Psoas muscle (tissue), 8 donors: ENCODE results near the gene PDP2. TPM values are rescaled to one million over a fixed set of nuclear protein-coding genes. Genes with fewer than 3 reads are reported as not detected.

Experiments used
- ATAC-seq, 4 donors: fragments of 200-7000 bp; cut with Tn5 transposase; one replicate each; pipeline ENCODE4 v1.9.1; 2020; ENCODE audit warnings: moderate library complexity in 3 of 4, mild to moderate bottlenecking in 2 of 4
- DNase-seq, 2 donors: peaks; one replicate each; pipeline ENCODE4 v3.0.0-alpha.2; 2020
- H3K27ac ChIP-seq: fragments of 200-600 bp; one replicate; pipeline ENCODE4 v1.8.0; 2022
- H3K27me3 ChIP-seq, 3 donors: fragments of 200-600 bp in 1 of 3; one replicate each; pipeline versions ENCODE4 v1.6.1 to v1.8.0; 2013 to 2022; ENCODE audit warnings: low read length in 2 of 3, mild to moderate bottlenecking in 2 of 3, moderate library complexity in 1 of 3; ENCODE audit not compliant: insufficient read depth in 3 of 3
- H3K36me3 ChIP-seq, 2 donors: fragments of 200-600 bp in 1 of 2; one replicate each; pipeline versions ENCODE4 v1.6.1 to v1.8.0; 2013 to 2022; ENCODE audit warnings: low read depth in 1 of 2, mild to moderate bottlenecking in 1 of 2, moderate library complexity in 1 of 2; ENCODE audit not compliant: insufficient read depth in 1 of 2
- H3K4me1 ChIP-seq: fragments of 200-600 bp; one replicate; pipeline ENCODE4 v1.8.0; 2022
- H3K4me3 ChIP-seq: fragments of 200-600 bp; one replicate; pipeline ENCODE4 v1.8.0; 2022; ENCODE audit warnings: mild to moderate bottlenecking
- H3K9me3 ChIP-seq: fragments of 200-600 bp; one replicate; pipeline ENCODE4 v1.8.0; 2022
- WGBS, 3 donors: extraction: QIAGEN DNeasy Blood & Tissue Kit; methylation state at CpG; one replicate each; pipeline versions ENCODE4 v1.1.6 to v1.1.7; 2013; 5-methylcytosine and 5-hydroxymethylcytosine counted together
- intact Hi-C, 2 donors: fragments of 100-400 bp; cut with DNase I; formaldehyde crosslinking; loops; one replicate each; pipeline versions ENCODE4 v1.11.0 to v1.14.2; 2022
- polyA plus RNA-seq, 3 donors: library from polyadenylated mRNA; stranded (reverse); fragments of 200-250 nt; gene quantifications; one replicate each; pipeline ENCODE4 v1.2.3, GENCODE V29; 2013
- total RNA-seq, 4 donors: library from RNA; stranded (reverse); fragmentation: NEBNext Ultra II Directional in 2 of 4; extraction: Animal tissue kit (Norgen Biotek cat#: 25700) in 2 of 4; gene quantifications; one replicate each; pipeline versions ENCODE4 v1.2.1 to v1.2.4, GENCODE V29; 2021 to 2023
- TF ChIP-seq, protein P1 (sequence below): fragments of 200-600 bp; IDR thresholded peaks from one replicate; pipeline ENCODE4 v1.8.0; 2022; ENCODE audit warnings: antibody characterized with exemption
- donor health status: healthy with polysubstance abuse.
- donor health status: DM: no; HTN: no; CAD: no; lungs with moderate emphysema.
- donor health status: Bipolar disorder and iron deficiency.
- donor health status: healthy.
- donor health status: DM: yes; HTN: yes; CAD: no.
- donor health status: DM: no; HTN: no; CAD: no.
- donor health status: DM: no; HTN: no; CAD: no.
- donor health status: DM: yes; HTN: yes; CAD: no.

PDP2 gene
- total and polyA plus RNA-seq, 7 donors, result 1.0 to 5.2 (median 3.0) TPM

DNA sequence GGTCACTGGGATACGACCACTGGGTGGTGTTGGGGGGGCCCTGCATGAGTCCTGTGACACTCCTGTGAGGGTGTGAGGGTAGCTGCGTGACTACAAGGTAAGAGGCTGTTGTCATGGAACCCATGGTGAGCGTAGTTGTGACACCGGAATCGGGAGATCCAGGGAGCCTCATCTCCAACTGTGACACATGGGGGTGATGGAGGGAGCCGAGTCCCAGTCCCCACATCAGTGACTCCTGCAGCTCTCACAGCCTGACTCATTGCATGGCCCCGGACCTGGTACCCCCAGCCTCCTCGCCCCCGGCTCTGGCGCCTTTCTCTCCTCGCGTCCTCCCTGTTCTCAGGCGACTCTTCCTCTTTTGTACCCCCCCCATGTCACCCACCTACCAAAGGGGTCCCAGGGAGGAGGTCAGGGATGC is 24.1 kb downstream of the PDP2 start:
- no peak for ATAC-seq
- Histone ChIP-seq H3K36me3 (no peaks in the 10 kb centered on the region), H3K27ac (peak overlapping the region; percentile 89), H3K4me3 (no peak overlapping the region), H3K4me1 (peaks cover 50% of the 10 kb centered on the region), H3K9me3 (no peaks in the 10 kb centered on the region), H3K27me3 (no peaks in the 10 kb centered on the region)
- TF ChIP-seq, protein P1, sequence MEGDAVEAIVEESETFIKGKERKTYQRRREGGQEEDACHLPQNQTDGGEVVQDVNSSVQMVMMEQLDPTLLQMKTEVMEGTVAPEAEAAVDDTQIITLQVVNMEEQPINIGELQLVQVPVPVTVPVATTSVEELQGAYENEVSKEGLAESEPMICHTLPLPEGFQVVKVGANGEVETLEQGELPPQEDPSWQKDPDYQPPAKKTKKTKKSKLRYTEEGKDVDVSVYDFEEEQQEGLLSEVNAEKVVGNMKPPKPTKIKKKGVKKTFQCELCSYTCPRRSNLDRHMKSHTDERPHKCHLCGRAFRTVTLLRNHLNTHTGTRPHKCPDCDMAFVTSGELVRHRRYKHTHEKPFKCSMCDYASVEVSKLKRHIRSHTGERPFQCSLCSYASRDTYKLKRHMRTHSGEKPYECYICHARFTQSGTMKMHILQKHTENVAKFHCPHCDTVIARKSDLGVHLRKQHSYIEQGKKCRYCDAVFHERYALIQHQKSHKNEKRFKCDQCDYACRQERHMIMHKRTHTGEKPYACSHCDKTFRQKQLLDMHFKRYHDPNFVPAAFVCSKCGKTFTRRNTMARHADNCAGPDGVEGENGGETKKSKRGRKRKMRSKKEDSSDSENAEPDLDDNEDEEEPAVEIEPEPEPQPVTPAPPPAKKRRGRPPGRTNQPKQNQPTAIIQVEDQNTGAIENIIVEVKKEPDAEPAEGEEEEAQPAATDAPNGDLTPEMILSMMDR, result no peak
- intact Hi-C loops, result no loop called here
- peak in 1 of 2 donors; percentile 27 for DNase-seq
- WGBS, 3 donors, result 93 to 94% (median 93%) methylated on average over 13 of the region's 13 CpGs

DNA sequence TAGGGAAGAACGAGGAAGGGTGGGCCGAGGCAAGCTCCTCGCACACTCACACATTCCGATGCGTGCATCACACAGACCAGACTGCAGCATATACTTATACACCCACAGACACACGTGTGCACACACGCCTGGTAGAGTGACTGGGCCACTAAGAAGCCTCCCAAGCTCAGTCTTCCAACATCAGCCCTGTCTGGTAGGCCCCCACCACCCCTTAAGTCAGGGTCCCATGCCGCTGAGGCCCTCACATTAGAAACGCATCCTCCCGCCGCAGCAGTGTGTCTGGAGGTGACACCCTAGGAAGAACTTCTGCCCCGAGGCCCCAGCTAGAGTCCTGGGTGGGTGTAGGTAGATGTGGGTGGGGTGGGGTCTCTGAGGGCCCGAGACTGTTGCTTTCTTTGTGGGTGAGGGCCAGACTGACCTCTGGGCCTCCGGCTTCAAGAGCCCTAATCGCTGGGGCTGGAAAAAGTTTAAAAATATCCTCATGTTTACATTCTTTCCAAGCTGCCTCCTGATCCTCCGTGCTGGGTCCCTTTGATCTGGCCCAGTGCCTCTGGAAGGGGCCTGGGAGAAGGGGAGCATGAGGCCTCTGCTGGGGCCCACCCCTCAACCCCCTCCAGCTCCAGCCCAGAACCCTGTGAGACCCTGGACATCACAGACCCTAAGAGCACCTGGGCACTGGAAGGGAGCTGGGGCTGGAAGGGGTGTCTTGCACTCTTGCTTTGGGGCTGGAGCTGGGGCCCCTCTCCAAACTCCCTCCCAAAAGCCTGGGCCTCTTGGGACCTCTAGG is 24.7 kb downstream of the PDP2 start:
- intact Hi-C loops, result no loop called here
- H3K4me3 ChIP-seq, result no peak overlapping the region

GRCh38 chr16:66905633-66906539 is 25.6 kb downstream of the PDP2 start:
- H3K4me1 ChIP-seq, result peaks cover 37% of the 10 kb centered on the region
- no peaks in the 10 kb centered on the region for H3K36me3 ChIP-seq
- no peak overlapping the region for H3K27ac ChIP-seq
- no peak for DNase-seq
- peaks cover 0 to 2% (median 0%) of the 10 kb centered on the region in 3 donors for H3K27me3 ChIP-seq
- WGBS, 3 donors, result 70 to 76% (median 73%) methylated on average over 11 of the region's 11 CpGs
- no peak for ATAC-seq
- no peak overlapping the region for H3K4me3 ChIP-seq
- H3K9me3 ChIP-seq, result no peaks in the 10 kb centered on the region
- intact Hi-C loops, result no loop called here
- TF ChIP-seq, protein P1, result no peak

More for the DNA sequence above, 24.7 kb downstream of the PDP2 start:
- WGBS, 3 donors, result 57 to 62% (median 61%) methylated on average over 16 of the region's 16 CpGs
- ATAC-seq (no peak), DNase-seq (no peak)
- Histone ChIP-seq H3K9me3 (no peaks in the 10 kb centered on the region), H3K27ac (no peak overlapping the region), H3K36me3 (no peaks in the 10 kb centered on the region), H3K4me1 (peaks cover 44% of the 10 kb centered on the region), H3K27me3 (no peaks in the 10 kb centered on the region)
- TF ChIP-seq, protein P1, result no peak

DNA sequence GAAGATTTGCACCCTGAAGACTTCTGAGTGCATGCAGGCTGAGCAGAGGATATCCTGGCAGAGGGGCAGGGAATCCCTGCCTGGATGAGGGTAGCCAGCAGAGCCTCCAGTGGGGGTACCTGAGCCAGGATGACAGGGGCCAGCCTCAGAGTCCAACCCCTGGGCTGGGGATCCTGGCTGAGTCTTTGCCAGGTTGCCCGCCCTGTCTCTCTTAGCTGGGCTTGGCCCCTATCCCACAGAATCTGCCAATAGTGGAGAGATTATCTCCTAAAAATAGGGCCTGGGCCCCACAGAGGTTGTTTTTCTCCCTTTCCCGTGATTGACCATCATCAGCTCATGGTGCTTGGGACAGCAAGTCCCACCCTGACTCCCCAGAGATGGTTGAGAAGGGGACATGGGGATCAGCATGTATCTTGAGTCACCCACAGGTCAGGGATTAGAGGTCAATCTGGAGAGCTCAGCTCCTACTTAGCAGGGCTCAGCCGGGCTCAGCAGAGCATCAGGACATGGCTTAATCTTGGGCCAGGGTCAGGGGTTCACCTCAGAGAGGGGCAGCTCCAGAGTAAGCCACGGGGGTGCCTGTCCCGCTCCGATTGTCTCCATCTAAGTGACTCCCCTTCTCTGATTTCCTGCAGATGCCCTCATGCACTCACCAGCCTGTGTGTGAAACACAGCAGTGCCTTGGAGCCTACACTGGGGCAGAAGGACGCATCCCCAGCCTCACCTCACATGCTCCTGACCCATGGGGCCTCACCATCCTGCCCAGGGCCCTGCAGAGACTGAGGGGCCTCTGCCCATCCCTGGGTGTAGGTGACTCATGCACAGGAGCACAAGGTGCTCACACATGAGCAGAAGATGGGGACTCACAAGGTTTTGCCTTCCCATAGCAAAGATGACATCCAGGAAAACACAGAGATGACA is 26.9 kb downstream of the PDP2 start:
- no peaks in the 10 kb centered on the region for H3K36me3 ChIP-seq
- WGBS, 3 donors, result 59 to 65% (median 64%) methylated on average over 6 to 7 of the region's 7 CpGs
- DNase-seq, result peak in 1 of 2 donors; percentile 29
- ATAC-seq, result no peak
- no peak overlapping the region for H3K4me3 ChIP-seq
- peaks cover 0 to 2% (median 0%) of the 10 kb centered on the region in 3 donors for H3K27me3 ChIP-seq
- intact Hi-C loops, result no loop called here
- H3K27ac ChIP-seq, result no peak overlapping the region
- H3K9me3 ChIP-seq, result no peaks in the 10 kb centered on the region
- H3K4me1 ChIP-seq, result peaks cover 26% of the 10 kb centered on the region
- TF ChIP-seq, protein P1, result no peak
